Activated naive CD8-positive, alpha-beta T cell treated with anti-CD3 and anti-CD28 coated beads, Interleukin-2, amount 50 U/mL, for 24 hours (primary cell): ENCODE results near the gene DOCK7.
"Not testable (repeated sequence)": the region's sequence is repeated elsewhere in the genome, so short reads cannot be mapped to it uniquely, and the experiment has no call there.

Experiments
- ATAC-seq: fragments of 150-1000 bp; cut with Tn5 transposase; one replicate; pipeline ENCODE4 v1.10.0; 2021
- DNase-seq: peaks from one replicate; pipeline ENCODE4 v3.0.0; 2021
- H3K27ac Mint-ChIP-seq: one replicate; pipeline ENCODE4 v1.8.0; 2021; ENCODE audit warnings: mild to moderate bottlenecking, mixed read lengths
- H3K27me3 Mint-ChIP-seq: one replicate; pipeline ENCODE4 v1.8.0; 2021; ENCODE audit warnings: mixed read lengths
- H3K36me3 Mint-ChIP-seq: one replicate; pipeline ENCODE4 v1.8.0; 2021; ENCODE audit warnings: low read depth, mixed read lengths
- H3K4me1 Mint-ChIP-seq: one replicate; pipeline ENCODE4 v1.8.0; 2021; ENCODE audit warnings: mixed read lengths
- H3K4me3 Mint-ChIP-seq: one replicate; pipeline ENCODE4 v1.8.0; 2021; ENCODE audit warnings: mild to moderate bottlenecking, moderate library complexity, mixed read lengths
- H3K9me3 Mint-ChIP-seq: one replicate; pipeline ENCODE4 v1.8.0; 2021; ENCODE audit warnings: mixed read lengths

DOCK7 gene

GRCh38 chr1:62571517-62571916 lies 116.7 kb downstream of the DOCK7 start:
- H3K27me3 Mint-ChIP-seq, H3K4me1 Mint-ChIP-seq, DNase-seq, H3K4me3 Mint-ChIP-seq, H3K27ac Mint-ChIP-seq, ATAC-seq: not testable (repeated sequence)
- peaks cover 23% of the 10 kb centered on the region for H3K36me3 Mint-ChIP-seq
- H3K9me3 Mint-ChIP-seq, result peaks cover 19% of the 10 kb centered on the region

GRCh38 chr1:62567926-62568325 lies 120.3 kb downstream of the DOCK7 start:
- not testable (repeated sequence) for H3K27me3 Mint-ChIP-seq, DNase-seq, H3K27ac Mint-ChIP-seq, ATAC-seq, H3K4me3 Mint-ChIP-seq, H3K4me1 Mint-ChIP-seq
- H3K9me3 Mint-ChIP-seq, result peaks cover 19% of the 10 kb centered on the region
- peaks cover 22% of the 10 kb centered on the region for H3K36me3 Mint-ChIP-seq

DNA sequence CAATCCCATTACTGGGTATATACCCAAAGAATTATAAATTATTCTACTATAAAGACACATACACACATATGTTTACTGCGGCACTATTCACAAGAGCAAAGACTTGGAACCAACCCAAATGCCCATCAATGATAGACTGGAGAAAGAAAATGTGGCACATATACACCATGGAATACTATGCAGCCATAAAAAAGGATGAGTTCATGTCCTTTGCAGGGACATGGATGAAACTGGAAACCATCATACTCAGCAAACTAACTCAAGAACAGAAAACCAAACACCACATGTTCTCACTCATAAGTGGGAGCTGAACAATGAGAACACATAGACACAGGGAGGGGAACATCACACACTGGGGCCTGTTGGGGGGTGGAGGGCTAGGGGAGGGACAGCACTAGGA lies 121.0 kb downstream of the DOCK7 start:
- H3K4me3 Mint-ChIP-seq, H3K27me3 Mint-ChIP-seq, ATAC-seq, DNase-seq, H3K4me1 Mint-ChIP-seq, H3K27ac Mint-ChIP-seq: not testable (repeated sequence)
- Mint-ChIP-seq H3K36me3 (peaks cover 19% of the 10 kb centered on the region), H3K9me3 (peaks cover 19% of the 10 kb centered on the region)

GRCh38 chr1:62561306-62561705 lies 126.9 kb downstream of the DOCK7 start:
- H3K4me1 Mint-ChIP-seq, result no peaks in the 10 kb centered on the region
- H3K27me3 Mint-ChIP-seq, result no peaks in the 10 kb centered on the region
- peaks cover 2% of the 10 kb centered on the region for H3K36me3 Mint-ChIP-seq
- H3K4me3 Mint-ChIP-seq, result no peak overlapping the region
- H3K27ac Mint-ChIP-seq, result no peak overlapping the region
- no peak for ATAC-seq
- no peaks in the 10 kb centered on the region for H3K9me3 Mint-ChIP-seq
- DNase-seq, result no peak

- Mint-ChIP-seq H3K27me3 (no peaks in the 10 kb centered on the region), H3K4me3 (no peak overlapping the region), H3K4me1 (no peaks in the 10 kb centered on the region), H3K27ac (no peak overlapping the region), H3K9me3 (no peaks in the 10 kb centered on the region), H3K36me3 (peaks cover under 1% of the 10 kb centered on the region)
- DNase-seq, result no peak
- ATAC-seq, result no peak
Observed at GRCh38 chr1:62544570-62544969, 143.6 kb downstream of the DOCK7 start.

GRCh38 chr1:62541048-62541447 lies 147.1 kb downstream of the DOCK7 start:
- no peaks in the 10 kb centered on the region for H3K27me3 Mint-ChIP-seq
- H3K9me3 Mint-ChIP-seq, result no peaks in the 10 kb centered on the region
- no peak for ATAC-seq
- no peaks in the 10 kb centered on the region for H3K36me3 Mint-ChIP-seq
- no peak for DNase-seq
- H3K27ac Mint-ChIP-seq, result no peak overlapping the region
- H3K4me3 Mint-ChIP-seq, result no peak overlapping the region
- no peaks in the 10 kb centered on the region for H3K4me1 Mint-ChIP-seq

DNA sequence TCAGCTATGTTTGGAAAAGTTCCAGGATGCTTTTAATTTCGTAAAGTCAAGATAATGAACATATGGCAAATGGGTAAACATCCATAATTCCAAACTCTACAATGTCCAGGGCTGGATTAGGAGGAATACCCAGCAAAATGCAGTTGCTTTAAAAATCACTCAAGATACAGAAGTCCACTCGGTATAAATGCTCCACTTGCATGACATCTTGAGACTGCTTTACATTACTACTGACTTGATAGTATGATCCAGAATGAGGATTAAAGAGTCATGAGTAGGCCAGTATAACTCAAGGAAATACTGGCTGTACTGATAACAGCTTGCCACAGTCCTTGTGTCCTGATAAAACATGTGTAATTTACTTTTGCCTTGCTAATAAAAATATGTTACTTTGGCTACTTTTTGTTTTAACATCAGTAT lies 149.1 kb downstream of the DOCK7 start:
- no peak for DNase-seq
- ATAC-seq, result no peak
- H3K27ac Mint-ChIP-seq, result no peak overlapping the region
- H3K27me3 Mint-ChIP-seq, result no peaks in the 10 kb centered on the region
- H3K4me3 Mint-ChIP-seq, result no peak overlapping the region
- H3K36me3 Mint-ChIP-seq, result no peaks in the 10 kb centered on the region
- H3K9me3 Mint-ChIP-seq, result no peaks in the 10 kb centered on the region
- H3K4me1 Mint-ChIP-seq, result no peaks in the 10 kb centered on the region

DNA sequence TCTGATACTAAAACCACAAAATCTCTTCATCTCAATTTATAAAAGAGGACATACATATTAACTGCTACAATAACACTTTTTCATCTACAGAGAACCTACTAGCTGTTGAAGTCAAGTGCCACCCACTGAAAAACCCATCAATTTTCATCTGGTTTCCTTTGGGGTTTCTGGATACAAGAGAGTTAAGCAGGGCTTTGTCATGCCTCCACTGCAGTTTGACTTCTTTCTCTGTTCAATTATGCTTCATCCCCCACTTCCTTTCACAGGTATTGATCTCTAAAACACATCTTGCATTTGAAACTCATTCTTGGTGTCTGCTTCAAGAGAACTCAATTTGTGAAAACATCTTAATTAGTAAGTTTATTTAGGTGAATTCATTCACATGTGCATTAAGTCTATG lies 151.3 kb downstream of the DOCK7 start:
- H3K27me3 Mint-ChIP-seq, result no peaks in the 10 kb centered on the region
- no peak overlapping the region for H3K4me3 Mint-ChIP-seq
- no peaks in the 10 kb centered on the region for H3K4me1 Mint-ChIP-seq
- H3K27ac Mint-ChIP-seq, result no peak overlapping the region
- no peaks in the 10 kb centered on the region for H3K9me3 Mint-ChIP-seq
- ATAC-seq, result no peak
- DNase-seq, result no peak
- no peaks in the 10 kb centered on the region for H3K36me3 Mint-ChIP-seq

DNA sequence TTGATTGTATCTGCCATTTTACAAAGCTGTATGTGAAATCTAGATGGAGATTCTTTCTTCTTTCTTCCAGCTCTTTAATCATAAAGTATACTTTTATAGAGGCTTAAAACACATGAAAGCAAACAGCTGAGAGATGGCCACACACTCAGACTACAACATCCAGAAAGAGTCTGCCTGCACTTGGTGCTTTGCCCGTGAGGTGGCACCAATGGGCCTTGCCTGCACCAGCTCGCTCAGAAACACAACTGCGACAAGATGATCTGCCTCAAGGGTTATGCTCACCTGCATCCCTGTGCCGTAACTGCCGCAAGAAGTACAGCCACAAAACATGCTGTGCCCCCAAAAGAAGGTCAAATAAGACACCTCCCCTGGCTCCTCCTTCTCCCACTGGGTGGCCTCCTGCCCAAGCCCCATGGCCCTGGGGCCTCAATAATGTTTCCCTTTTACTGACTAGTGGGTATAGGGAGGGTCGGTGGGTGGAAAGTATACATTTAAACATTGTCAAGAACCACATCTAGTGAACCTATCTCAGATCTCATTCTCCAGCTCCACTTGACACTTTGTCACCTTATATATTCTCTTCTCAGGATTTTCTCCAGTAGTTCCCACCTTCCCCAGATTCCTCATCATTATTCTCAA lies 157.6 kb downstream of the DOCK7 start:
- H3K27ac Mint-ChIP-seq, result no peak overlapping the region
- H3K9me3 Mint-ChIP-seq, result no peaks in the 10 kb centered on the region
- H3K27me3 Mint-ChIP-seq, result no peaks in the 10 kb centered on the region
- DNase-seq (peak; percentile 1), ATAC-seq (no peak)
- no peak overlapping the region for H3K4me3 Mint-ChIP-seq
- H3K4me1 Mint-ChIP-seq, result no peaks in the 10 kb centered on the region
- peaks cover 7% of the 10 kb centered on the region for H3K36me3 Mint-ChIP-seq

- H3K27ac Mint-ChIP-seq, result no peak overlapping the region
- H3K27me3 Mint-ChIP-seq, result no peaks in the 10 kb centered on the region
- ATAC-seq, result no peak
- H3K4me1 Mint-ChIP-seq, result no peaks in the 10 kb centered on the region
- H3K9me3 Mint-ChIP-seq, result no peaks in the 10 kb centered on the region
- H3K4me3 Mint-ChIP-seq, result no peak overlapping the region
- peaks cover 7% of the 10 kb centered on the region for H3K36me3 Mint-ChIP-seq
- no peak for DNase-seq
Observed at GRCh38 chr1:62529227-62529626, 159.0 kb downstream of the DOCK7 start.

DNA sequence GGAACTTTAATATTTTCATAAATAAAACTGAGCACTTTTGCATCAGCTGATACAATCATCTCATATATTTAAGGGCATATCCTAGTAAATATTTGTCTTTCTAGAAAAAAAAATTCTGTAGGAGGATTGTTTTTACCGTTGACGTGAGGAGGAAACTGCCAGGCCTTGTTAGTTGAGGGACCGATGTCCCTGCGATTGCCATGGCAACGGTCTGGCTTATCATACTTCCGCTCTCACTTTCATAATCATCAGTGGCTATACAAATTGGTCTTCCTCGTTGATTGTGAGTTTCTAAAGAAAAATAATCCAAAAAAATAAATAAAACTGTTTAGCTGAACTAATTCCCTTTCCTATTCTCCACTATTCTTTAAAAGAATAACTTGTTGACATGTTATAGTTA lies 160.2 kb downstream of the DOCK7 start:
- H3K4me1 Mint-ChIP-seq, result no peaks in the 10 kb centered on the region
- H3K27me3 Mint-ChIP-seq, result no peaks in the 10 kb centered on the region
- peak; percentile 2 for DNase-seq
- H3K9me3 Mint-ChIP-seq, result no peaks in the 10 kb centered on the region
- H3K4me3 Mint-ChIP-seq, result no peak overlapping the region
- H3K27ac Mint-ChIP-seq, result no peak overlapping the region
- no peak for ATAC-seq
- peaks cover 7% of the 10 kb centered on the region for H3K36me3 Mint-ChIP-seq

GRCh38 chr1:62527346-62527745 lies 160.8 kb downstream of the DOCK7 start:
- DNase-seq, H3K4me3 Mint-ChIP-seq, H3K27ac Mint-ChIP-seq, H3K27me3 Mint-ChIP-seq, H3K36me3 Mint-ChIP-seq, H3K4me1 Mint-ChIP-seq, ATAC-seq, H3K9me3 Mint-ChIP-seq: not testable (repeated sequence)

- no peaks in the 10 kb centered on the region for H3K4me1 Mint-ChIP-seq
- H3K27ac Mint-ChIP-seq, result no peak overlapping the region
- DNase-seq, result no peak
- ATAC-seq, result no peak
- no peaks in the 10 kb centered on the region for H3K27me3 Mint-ChIP-seq
- H3K4me3 Mint-ChIP-seq, result no peak overlapping the region
- H3K9me3 Mint-ChIP-seq, result peaks cover 11% of the 10 kb centered on the region
- peaks cover 22% of the 10 kb centered on the region for H3K36me3 Mint-ChIP-seq
Observed at GRCh38 chr1:62523860-62524259, 164.3 kb downstream of the DOCK7 start.

GRCh38 chr1:62516600-62516999 lies 171.6 kb downstream of the DOCK7 start:
- Mint-ChIP-seq H3K4me3 (no peak overlapping the region), H3K27ac (no peak overlapping the region), H3K9me3 (peaks cover 11% of the 10 kb centered on the region), H3K36me3 (peaks cover 17% of the 10 kb centered on the region), H3K27me3 (no peaks in the 10 kb centered on the region), H3K4me1 (no peaks in the 10 kb centered on the region)
- no peak for DNase-seq
- no peak for ATAC-seq

GRCh38 chr1:62514746-62515423 lies 173.3 kb downstream of the DOCK7 start:
- Mint-ChIP-seq H3K27me3 (no peaks in the 10 kb centered on the region), H3K4me1 (no peaks in the 10 kb centered on the region), H3K4me3 (no peak overlapping the region), H3K9me3 (peaks cover 5% of the 10 kb centered on the region), H3K36me3 (peaks cover 9% of the 10 kb centered on the region), H3K27ac (no peak overlapping the region)
- no peak for ATAC-seq
- no peak for DNase-seq
